Left ventricle myocardium inferior (tissue), 1 donor: Measurements from ENCODE around the gene FAM234A. TPM values are rescaled to one million over a fixed set of nuclear protein-coding genes. Genes with fewer than 3 reads are reported as not detected.

Experiments used
- DNase-seq: peaks from one replicate; pipeline ENCODE4 v3.0.0-alpha.2; 2020
- H3K27ac ChIP-seq: fragments of 200-600 bp; replicated peaks from 2 replicates; pipeline ENCODE4 v1.8.0; 2021
- H3K27me3 ChIP-seq: fragments of 200-600 bp; 2 replicates; pipeline ENCODE4 v1.8.0; 2021; ENCODE audit warnings: low read depth
- H3K36me3 ChIP-seq: fragments of 200-600 bp; 2 replicates; pipeline ENCODE4 v1.8.0; 2021
- H3K4me1 ChIP-seq: fragments of 200-600 bp; 2 replicates; pipeline ENCODE4 v1.8.0; 2021
- H3K4me3 ChIP-seq: fragments of 200-600 bp; 2 replicates; pipeline ENCODE4 v1.8.0; 2021; ENCODE audit warnings: mild to moderate bottlenecking, moderate library complexity
- H3K9me3 ChIP-seq: fragments of 200-600 bp; replicated peaks from 2 replicates; pipeline ENCODE4 v1.8.0; 2021
- intact Hi-C: fragments of 100-400 bp; cut with micrococcal nuclease; formaldehyde crosslinking; loops from one replicate; pipeline ENCODE4 v1.11.0; 2022
- total RNA-seq: library from RNA; stranded (reverse); fragmentation: NEBNext Ultra II Directional; extraction: Animal tissue kit (Norgen Biotek cat#: 25700); gene quantifications from one replicate; pipeline ENCODE4 v1.2.1, GENCODE V29; 2021
- TF ChIP-seq, protein P1 (sequence below): fragments of 200-600 bp; IDR thresholded peaks from 2 replicates; pipeline ENCODE4 v1.8.0; 2021; ENCODE audit warnings: antibody characterized with exemption, mild to moderate bottlenecking, borderline replicate concordance
- donor health status: DM: no; HTN: yes; CAD: no; lungs with severe emphysema.

The FAM234A gene
- total RNA-seq, 1 donor from 2014 or later: 135 TPM

DNA sequence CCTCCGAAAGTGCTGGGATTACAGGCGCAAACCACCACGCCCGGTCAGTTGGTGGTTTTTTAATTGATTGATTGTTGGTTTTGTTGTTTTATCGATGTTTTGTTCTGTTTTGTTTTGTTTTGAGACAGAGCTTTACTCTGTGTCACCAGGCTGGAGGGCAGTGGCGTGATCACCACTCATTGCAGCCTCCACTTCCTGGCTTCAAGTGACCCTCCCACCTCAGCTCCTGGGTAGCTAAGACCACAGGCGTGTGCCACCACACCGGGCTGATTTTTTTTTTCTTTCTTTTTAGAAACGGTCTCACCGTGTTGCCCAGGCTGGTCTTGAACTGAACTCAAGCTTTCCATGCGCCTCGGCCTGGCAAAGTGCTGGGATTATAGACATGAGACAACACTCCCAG lies 12.4 kb downstream of the FAM234A start:
- no peak overlapping the region for H3K27ac ChIP-seq
- intact Hi-C loops: no loop called here
- no peak for DNase-seq
- H3K4me3 ChIP-seq: no peak overlapping the region
- H3K4me1 ChIP-seq: peaks cover 23% of the 10 kb centered on the region
- TF ChIP-seq, protein P1, sequence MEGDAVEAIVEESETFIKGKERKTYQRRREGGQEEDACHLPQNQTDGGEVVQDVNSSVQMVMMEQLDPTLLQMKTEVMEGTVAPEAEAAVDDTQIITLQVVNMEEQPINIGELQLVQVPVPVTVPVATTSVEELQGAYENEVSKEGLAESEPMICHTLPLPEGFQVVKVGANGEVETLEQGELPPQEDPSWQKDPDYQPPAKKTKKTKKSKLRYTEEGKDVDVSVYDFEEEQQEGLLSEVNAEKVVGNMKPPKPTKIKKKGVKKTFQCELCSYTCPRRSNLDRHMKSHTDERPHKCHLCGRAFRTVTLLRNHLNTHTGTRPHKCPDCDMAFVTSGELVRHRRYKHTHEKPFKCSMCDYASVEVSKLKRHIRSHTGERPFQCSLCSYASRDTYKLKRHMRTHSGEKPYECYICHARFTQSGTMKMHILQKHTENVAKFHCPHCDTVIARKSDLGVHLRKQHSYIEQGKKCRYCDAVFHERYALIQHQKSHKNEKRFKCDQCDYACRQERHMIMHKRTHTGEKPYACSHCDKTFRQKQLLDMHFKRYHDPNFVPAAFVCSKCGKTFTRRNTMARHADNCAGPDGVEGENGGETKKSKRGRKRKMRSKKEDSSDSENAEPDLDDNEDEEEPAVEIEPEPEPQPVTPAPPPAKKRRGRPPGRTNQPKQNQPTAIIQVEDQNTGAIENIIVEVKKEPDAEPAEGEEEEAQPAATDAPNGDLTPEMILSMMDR: no peak
- H3K36me3 ChIP-seq: peaks cover 26% of the 10 kb centered on the region
- H3K27me3 ChIP-seq: no peaks in the 10 kb centered on the region
- H3K9me3 ChIP-seq: no peaks in the 10 kb centered on the region

DNA sequence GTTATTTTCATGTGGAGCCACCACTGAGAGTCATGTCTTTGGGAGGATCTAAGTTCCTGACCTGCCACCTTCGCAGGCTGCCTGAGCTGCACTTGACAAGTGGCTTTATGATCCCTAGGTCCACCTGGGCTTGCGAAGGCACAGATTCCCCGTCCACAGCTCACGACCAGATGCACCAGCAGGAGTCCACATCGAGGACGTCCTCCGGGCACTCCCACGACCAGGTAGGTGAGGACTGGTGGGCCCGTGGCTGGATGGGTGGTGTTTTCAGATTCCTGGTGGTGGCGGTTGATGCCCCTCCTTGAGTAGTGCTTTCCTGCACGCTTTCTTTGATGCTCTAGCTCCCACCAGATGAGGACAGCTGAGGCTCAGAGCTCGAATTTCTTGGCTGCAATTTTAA lies 14.8 kb downstream of the FAM234A start:
- no peak for DNase-seq
- Histone ChIP-seq H3K36me3 (peaks cover 36% of the 10 kb centered on the region), H3K4me3 (no peak overlapping the region), H3K4me1 (peaks cover 21% of the 10 kb centered on the region), H3K9me3 (no peaks in the 10 kb centered on the region), H3K27ac (no peak overlapping the region), H3K27me3 (no peaks in the 10 kb centered on the region)
- intact Hi-C loops: no loop called here
- TF ChIP-seq, protein P1: no peak

- peaks cover 66% of the 10 kb centered on the region for H3K36me3 ChIP-seq
- peaks cover 20% of the 10 kb centered on the region for H3K4me1 ChIP-seq
- no peaks in the 10 kb centered on the region for H3K27me3 ChIP-seq
- peak overlapping the region; percentile 62 for H3K27ac ChIP-seq
- intact Hi-C loops: no loop called here
- H3K4me3 ChIP-seq: peak overlapping the region; percentile 49
- DNase-seq: no peak
- TF ChIP-seq, protein P1: no peak
- H3K9me3 ChIP-seq: no peaks in the 10 kb centered on the region
These were observed 18.0 kb downstream of the FAM234A start for GRCh38 chr16:252366-253337.

DNA sequence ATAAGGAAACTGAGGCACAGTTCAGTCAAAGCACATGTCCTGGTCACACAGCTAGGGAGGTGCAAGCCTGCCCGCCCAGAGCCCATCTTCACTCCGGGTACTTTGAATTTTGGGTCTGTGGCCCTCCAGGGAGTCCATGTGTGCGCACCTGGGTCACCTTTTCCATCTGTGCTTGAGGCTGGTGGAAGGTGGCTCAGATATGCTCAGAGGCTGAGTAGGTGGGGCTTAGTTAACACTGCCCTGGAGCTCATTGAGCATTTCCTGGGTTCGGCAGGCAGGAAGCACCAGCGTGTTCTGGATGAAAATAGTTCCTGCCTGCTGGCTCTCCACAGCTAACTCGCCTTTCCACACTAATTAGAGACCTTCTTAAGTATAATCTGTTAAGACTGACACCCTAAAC lies 19.2 kb downstream of the FAM234A start:
- TF ChIP-seq, protein P1: no peak
- no peak for DNase-seq
- Histone ChIP-seq H3K4me1 (peaks cover 20% of the 10 kb centered on the region), H3K9me3 (no peaks in the 10 kb centered on the region), H3K27ac (peak overlapping the region; percentile 29), H3K27me3 (no peaks in the 10 kb centered on the region), H3K4me3 (no peak overlapping the region), H3K36me3 (peaks cover 66% of the 10 kb centered on the region)
- intact Hi-C loops: no loop called here

- H3K27ac ChIP-seq: no peak overlapping the region
- H3K4me3 ChIP-seq: no peak overlapping the region
- H3K36me3 ChIP-seq: peaks cover 66% of the 10 kb centered on the region
- H3K9me3 ChIP-seq: no peaks in the 10 kb centered on the region
- no peaks in the 10 kb centered on the region for H3K27me3 ChIP-seq
- intact Hi-C loops: no loop called here
- TF ChIP-seq, protein P1: no peak
- peaks cover 20% of the 10 kb centered on the region for H3K4me1 ChIP-seq
- no peak for DNase-seq
These were observed 19.8 kb downstream of the FAM234A start for GRCh38 chr16:254461-254860.
